IMR-90 (cell line): ENCODE data around the gene ZC3H7B. TPM values are rescaled to one million over a fixed set of nuclear protein-coding genes. Genes with fewer than 3 reads are reported as not detected.
A peak's percentile ranks its signal among the peaks of the same experiment; 100 is the strongest.

Source experiments
- ATAC-seq: fragments of 200-7000 bp; cut with Tn5 transposase; 2 replicates; pipeline ENCODE4 v1.9.1; 2020; ENCODE audit warnings: low read depth, mild to moderate bottlenecking, moderate library complexity
- BruUV-seq: library from RNA; stranded (reverse); fragments of 400-500 nt; replicated peaks from 2 replicates; lab custom pipeline; 2021; lab: Mats Ljungman, UMichigan
- CTCF ChIA-PET: fragments of 300-600 bp; formaldehyde crosslinking; extraction: SDS; loops from one replicate; lab custom pipeline; 2021; ENCODE audit warnings: antibody characterized with exemption; lab: Yijun Ruan, JAX
- POLR2A ChIA-PET: fragments of 300-600 bp; sonication (Branson Sonifier 250); formaldehyde crosslinking; loops from one replicate; lab custom pipeline; 2022; ENCODE audit warnings: antibody characterized with exemption; ENCODE audit not compliant: unreplicated experiment; lab: Charles Lee
- DNase-seq: peaks from one replicate; pipeline ENCODE4 v3.0.0; 2013
- H2AFZ ChIP-seq: replicated peaks from 2 replicates; pipeline ENCODE3; 2013; ENCODE audit warnings: low read length, mild to moderate bottlenecking; ENCODE audit not compliant: poor library complexity
- H2AK5ac ChIP-seq: 2 replicates; pipeline ENCODE4 v1.6.1; 2013; ENCODE audit warnings: low read depth, low read length, inconsistent platforms
- H2AK9ac ChIP-seq: replicated peaks from 2 replicates; pipeline ENCODE3; 2013; ENCODE audit warnings: mild to moderate bottlenecking, low read depth, low read length, moderate library complexity; ENCODE audit not compliant: poor library complexity
- H2BK120ac ChIP-seq: 2 replicates; pipeline ENCODE4 v1.6.1; 2013; ENCODE audit warnings: low read depth, low read length, inconsistent platforms
- H2BK15ac ChIP-seq: 3 replicates; pipeline ENCODE4 v1.6.1; 2013; ENCODE audit warnings: low read depth, low read length, inconsistent platforms
- H2BK20ac ChIP-seq: 2 replicates; pipeline ENCODE4 v1.6.1; 2013; ENCODE audit warnings: low read depth, mild to moderate bottlenecking, inconsistent platforms, low read length, moderate library complexity
- H2BK5ac ChIP-seq: 2 replicates; pipeline ENCODE4 v1.6.1; 2013; ENCODE audit warnings: mild to moderate bottlenecking, low read depth, low read length, inconsistent platforms; ENCODE audit not compliant: poor library complexity, severe bottlenecking
- H3K14ac ChIP-seq: replicated peaks from 2 replicates; pipeline ENCODE4 v1.6.1; 2013; ENCODE audit warnings: low read depth, low read length, inconsistent platforms
- H3K18ac ChIP-seq: 2 replicates; pipeline ENCODE4 v1.6.1; 2013; ENCODE audit warnings: low read depth, low read length, control low read depth
- H3K23ac ChIP-seq: 2 replicates; pipeline ENCODE4 v1.6.1; 2013; ENCODE audit warnings: low read depth, low read length, inconsistent platforms
- H3K27ac ChIP-seq: 2 replicates; pipeline ENCODE4 v1.5.1; 2013; ENCODE audit warnings: mild to moderate bottlenecking, control low read depth, low read length; ENCODE audit not compliant: insufficient read depth
- H3K27me3 ChIP-seq: 2 replicates; pipeline ENCODE4 v1.6.1; 2013; ENCODE audit warnings: low read length; ENCODE audit not compliant: control insufficient read depth, insufficient read depth
- H3K36me3 ChIP-seq: 2 replicates; pipeline ENCODE4 v1.6.1; 2013; ENCODE audit warnings: low read length, mixed read lengths; ENCODE audit not compliant: control insufficient read depth, insufficient read depth
- H3K4ac ChIP-seq: 2 replicates; pipeline ENCODE4 v1.6.1; 2013; ENCODE audit warnings: low read depth, low read length, inconsistent platforms
- H3K4me1 ChIP-seq: 2 replicates; pipeline ENCODE4 v1.6.1; 2013; ENCODE audit warnings: low read length, mixed read lengths; ENCODE audit not compliant: control insufficient read depth, insufficient read depth
- H3K4me2 ChIP-seq: 2 replicates; pipeline ENCODE4 v1.6.1; 2013; ENCODE audit warnings: low read depth, mild to moderate bottlenecking, control low read depth, low read length, moderate library complexity
- H3K4me3 ChIP-seq: 2 replicates; pipeline ENCODE4 v1.5.1; 2013; ENCODE audit warnings: low read depth, mild to moderate bottlenecking, control low read depth, low read length, moderate library complexity; ENCODE audit not compliant: insufficient read depth
- H3K56ac ChIP-seq: 2 replicates; pipeline ENCODE4 v1.6.1; 2013; ENCODE audit warnings: low read length, inconsistent platforms; ENCODE audit not compliant: insufficient read depth; ENCODE audit errors: extremely low read depth
- H3K79me1 ChIP-seq, 2 experiments: 2 replicates each; pipeline ENCODE4 v1.6.1; 2013; ENCODE audit warnings: low read length in 2 of 2, inconsistent platforms in 1 of 2, low read depth in 1 of 2
- H3K9ac ChIP-seq: 2 replicates; pipeline ENCODE4 v1.6.1; 2013; ENCODE audit warnings: low read depth, low read length, control low read depth
- H3K9me1 ChIP-seq: 2 replicates; pipeline ENCODE4 v1.6.1; 2013; ENCODE audit warnings: low read length, inconsistent platforms; ENCODE audit not compliant: insufficient read depth
- H3K9me3 ChIP-seq: 2 replicates; pipeline ENCODE4 v1.6.1; 2013; ENCODE audit warnings: low read length; ENCODE audit not compliant: control insufficient read depth, insufficient read depth
- H4K20me1 ChIP-seq: 2 replicates; pipeline ENCODE4 v1.6.1; 2013; ENCODE audit warnings: low read length, inconsistent platforms; ENCODE audit not compliant: insufficient read depth
- H4K5ac ChIP-seq: 2 replicates; pipeline ENCODE4 v1.6.1; 2013; ENCODE audit warnings: mild to moderate bottlenecking, low read depth, low read length, control low read depth
- H4K8ac ChIP-seq, 2 experiments: 2 replicates each; pipeline ENCODE4 v1.6.1; 2013; ENCODE audit warnings: low read depth in 2 of 2, low read length in 2 of 2, control low read depth in 1 of 2, inconsistent platforms in 1 of 2
- H4K91ac ChIP-seq: 2 replicates; pipeline ENCODE4 v1.6.1; 2013; ENCODE audit warnings: low read depth, low read length, inconsistent platforms; ENCODE audit not compliant: insufficient read depth
- BHLHE40 ChIP-seq: fragments of 150-350 bp; IDR thresholded peaks from 2 replicates; pipeline ENCODE4 v1.6.1; 2016; ENCODE audit warnings: mild to moderate bottlenecking, low read depth, low read length
- CEBPB ChIP-seq: IDR thresholded peaks from 2 replicates; pipeline ENCODE4 v1.6.1; 2012; ENCODE audit warnings: low read depth, low read length, improper control_type of control experiment
- CHD1 ChIP-seq: IDR thresholded peaks from 2 replicates; pipeline ENCODE4 v1.6.1; 2012; ENCODE audit warnings: low read depth, low read length, improper control_type of control experiment
- CTCF ChIP-seq: conservative IDR thresholded peaks from 2 replicates; pipeline ENCODE4 v1.5.1; 2012; ENCODE audit warnings: mild to moderate bottlenecking, low read depth, low read length, improper control_type of control experiment
- ELK1 ChIP-seq: fragments of 150-350 bp; IDR thresholded peaks from 2 replicates; pipeline ENCODE4 v1.6.1; 2016; ENCODE audit warnings: low read depth, mild to moderate bottlenecking, low read length, moderate library complexity, borderline replicate concordance
- FOS ChIP-seq: fragments of 150-350 bp; IDR thresholded peaks from 2 replicates; pipeline ENCODE4 v1.6.1; 2016; ENCODE audit warnings: low read depth, low read length
- MAFK ChIP-seq: IDR thresholded peaks from 2 replicates; pipeline ENCODE4 v1.6.1; 2012; ENCODE audit warnings: low read depth, low read length, improper control_type of control experiment
- MAZ ChIP-seq: IDR thresholded peaks from 2 replicates; pipeline ENCODE4 v1.6.1; 2012; ENCODE audit warnings: low read depth, mild to moderate bottlenecking, low read length, improper control_type of control experiment, moderate library complexity, borderline replicate concordance
- MXI1 ChIP-seq: IDR thresholded peaks from 2 replicates; pipeline ENCODE4 v1.6.1; 2012; ENCODE audit warnings: low read depth, mild to moderate bottlenecking, low read length, moderate library complexity, borderline replicate concordance
- POLR2A ChIP-seq: IDR thresholded peaks from 2 replicates; pipeline ENCODE4 v1.6.1; 2012; ENCODE audit warnings: mild to moderate bottlenecking, low read depth, low read length
- RAD21 ChIP-seq: IDR thresholded peaks from 2 replicates; pipeline ENCODE4 v1.6.1; 2012; ENCODE audit warnings: low read length, improper control_type of control experiment
- RFX5 ChIP-seq: IDR thresholded peaks from 2 replicates; pipeline ENCODE4 v1.8.0; 2012; ENCODE audit warnings: low read depth, mild to moderate bottlenecking, low read length, moderate library complexity
- SMC3 ChIP-seq: fragments of 150-350 bp; IDR thresholded peaks from 2 replicates; pipeline ENCODE4 v1.6.1; 2016; ENCODE audit warnings: low read depth, mild to moderate bottlenecking, antibody characterized with exemption, low read length, moderate library complexity
- USF2 ChIP-seq: fragments of 150-350 bp; IDR thresholded peaks from 2 replicates; pipeline ENCODE4 v1.6.1; 2017; ENCODE audit warnings: mild to moderate bottlenecking, antibody characterized with exemption, low read length, low read depth
- WGBS, 2 experiments: methylation state at CpG; one replicate each; pipeline versions ENCODE4 v1.1.5 to v1.1.7; 2013; ENCODE audit warnings: missing lambda C conversion rate in 2 of 2; ENCODE audit not compliant: insufficient read length in 1 of 2; ENCODE audit errors: extremely low coverage in 2 of 2; 5-methylcytosine and 5-hydroxymethylcytosine counted together
- dilution Hi-C: fragments of 300-500 bp; cut with HindIII; formaldehyde crosslinking; loops from one replicate; pipeline ENCODE4 v1.14.3; 2018; ENCODE audit warnings: low sequenced_read_pairs; ENCODE audit not compliant: unreplicated experiment
- in situ Hi-C: fragments of 300-500 bp; cut with MboI; formaldehyde crosslinking; loops from 3 replicates; pipeline ENCODE4 v1.14.3; 2019; ENCODE audit warnings: low sequenced_read_pairs, inconsistent platforms, mixed read lengths
- intact Hi-C: fragments of 100-400 bp; cut with micrococcal nuclease; formaldehyde crosslinking; loops from 2 replicates; pipeline ENCODE4 v1.10.0; 2022
- polyA plus RNA-seq, 3 experiments: library from polyadenylated mRNA; depleted of rRNA; stranded (reverse); fragments of >200 nt; gene quantifications; 2 replicates each; pipeline ENCODE4 v1.2.3, GENCODE V29; 2012; ENCODE audit warnings: low replicate concordance in 1 of 3
- total RNA-seq: library from RNA; depleted of rRNA; stranded (reverse); fragments of >200 nt; gene quantifications from 2 replicates; pipeline ENCODE4 v1.2.3, GENCODE V29; 2012

Gene ZC3H7B
- total and polyA plus RNA-seq, 2 of the 4 experiments (the other 2 are of a cell fraction), result 37.6 to 72.3 TPM

GRCh38 chr22:41351011-41351410 lies 49.7 kb downstream of the ZC3H7B start:
- Histone ChIP-seq H3K27me3 (no peaks in the 10 kb centered on the region), H4K8ac (no peak overlapping the region), H3K79me1 (peaks cover 17 to 59% of the 10 kb centered on the region in 2 experiments; a peak in 3 of 4 replicates), H3K9me1 (peaks cover 10% of the 10 kb centered on the region; the same call in 1 of the 2 replicates), H3K18ac (no peak overlapping the region), H3K36me3 (peaks cover 90% of the 10 kb centered on the region), H2BK120ac (no peak overlapping the region), H2AK5ac (no peak overlapping the region), H4K5ac (no peak overlapping the region), H3K9ac (no peak overlapping the region), H2BK15ac (no peak overlapping the region), H4K20me1 (peaks cover 16% of the 10 kb centered on the region; the same call in 1 of the 2 replicates), H2BK20ac (no peak overlapping the region), H2BK5ac (no peak overlapping the region), H4K91ac (no peak overlapping the region), H3K4me2 (no peak overlapping the region), H3K4me3 (no peak overlapping the region), H3K23ac (no peak overlapping the region), H3K27ac (no peak overlapping the region), H2AFZ (no peak overlapping the region), H3K4ac (no peak overlapping the region), H3K56ac (no peak overlapping the region), H2AK9ac (peak overlapping the region; percentile 31), H3K4me1 (peaks cover 5% of the 10 kb centered on the region), H3K14ac (no peak overlapping the region), H3K9me3 (no peaks in the 10 kb centered on the region)
- WGBS, 2 experiments, result 95% methylated on average over 3 of the region's 5 CpGs; no CpG with 5 or more reads in 1 of the 2 experiments
- TF ChIP-seq MAZ, result no peak
- no peak for TF ChIP-seq MXI1
- no peak for TF ChIP-seq MAFK
- TF ChIP-seq FOS, result no peak
- no peak for TF ChIP-seq SMC3
- TF ChIP-seq RFX5, result no peak
- TF ChIP-seq POLR2A, result no peak
- no peak for TF ChIP-seq USF2
- no peak for TF ChIP-seq CEBPB
- no peak for TF ChIP-seq RAD21
- no peak for TF ChIP-seq BHLHE40
- no peak for TF ChIP-seq CHD1
- no peak for TF ChIP-seq ELK1
- TF ChIP-seq CTCF, result no peak
- no peak for DNase-seq
- BruUV-seq, result no TSS peak
- no peak for ATAC-seq
- in situ Hi-C loops (no loop called here), dilution Hi-C loops (no loop called here), intact Hi-C loops (no loop called here)
- CTCF ChIA-PET, result interaction anchor here (0.5 kb wide), 1 partner anchor 62 kb away, joined by 3 read pairs; no protein-coding TSS in a partner anchor
- POLR2A ChIA-PET, result interaction anchor here (0.6 kb wide), 1 partner anchor 44 kb away, joined by 3 read pairs; no protein-coding TSS in a partner anchor
